ENCODE data around the gene GNAS. TPM values are rescaled to one million over a fixed set of nuclear protein-coding genes. Genes with fewer than 3 reads are reported as not detected.

GNAS gene
- total RNA-seq, 4 donors from 2014 or later, result 281 to 822 (median 446) TPM

DNA sequence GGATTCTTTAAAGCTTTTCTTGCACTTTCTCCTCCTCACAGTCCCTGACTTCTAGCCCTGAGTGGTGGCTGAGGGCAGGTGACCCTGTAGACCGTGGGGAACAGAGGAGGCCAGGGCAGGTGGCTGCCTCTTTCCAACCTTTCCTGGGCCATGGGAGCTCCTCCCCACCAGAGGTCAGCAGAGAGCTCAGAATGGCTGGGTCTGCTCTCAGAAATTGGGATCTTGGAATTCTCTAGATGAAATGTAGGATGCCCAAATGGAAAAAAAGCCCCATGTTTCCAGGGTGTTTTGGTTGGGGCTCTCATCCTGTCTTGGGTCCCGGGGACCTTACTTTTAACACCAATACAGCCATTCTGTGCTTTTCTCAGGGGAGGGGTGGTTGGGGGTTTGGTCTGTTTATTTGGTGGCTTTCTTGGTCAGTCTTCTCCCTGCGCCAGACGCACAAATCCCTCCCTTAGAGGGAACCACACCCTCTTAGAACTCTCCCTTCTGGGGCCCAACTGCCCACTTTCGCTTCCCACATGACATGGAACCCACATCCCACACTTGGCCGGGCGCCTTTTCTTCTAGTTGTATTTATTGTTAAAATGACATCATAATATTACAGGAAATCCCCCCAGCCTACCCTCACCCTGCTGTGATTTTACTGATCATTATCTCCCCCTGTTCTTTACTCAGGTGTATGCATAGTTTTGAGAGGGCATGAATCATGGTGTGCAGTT is 17.9 kb downstream of the GNAS start:
- no peak overlapping the region for H3K27ac ChIP-seq

DNA sequence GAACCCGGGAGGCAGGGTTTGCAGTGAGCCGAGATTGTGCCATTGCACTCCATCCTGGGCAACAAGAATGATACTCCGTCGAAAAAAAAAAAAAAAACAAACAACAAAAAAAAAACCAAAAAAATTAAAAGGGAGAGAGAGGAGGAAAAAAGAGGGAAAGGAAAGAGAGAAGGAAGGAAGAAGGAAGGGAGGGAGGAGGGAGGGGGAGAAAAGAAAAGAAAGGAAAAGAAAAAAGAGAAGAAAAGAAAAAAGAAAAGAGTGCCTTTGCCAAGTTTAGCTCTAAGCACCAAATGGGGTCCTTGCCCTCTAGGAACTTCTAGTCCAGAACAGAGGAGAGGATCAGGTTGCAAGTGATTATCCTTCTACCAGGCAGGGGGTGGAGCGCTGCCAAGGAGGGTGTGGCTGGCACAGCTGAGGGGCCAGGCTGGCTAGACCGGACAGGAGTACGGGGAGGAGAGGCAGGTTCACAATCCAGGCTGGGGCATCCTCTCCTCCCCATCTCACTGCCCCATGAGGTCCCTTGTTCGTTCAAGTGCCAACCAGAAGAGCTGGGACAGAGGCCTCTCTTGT is 19.1 kb downstream of the GNAS start:
- Histone ChIP-seq H3K9me3 (no peaks in the 10 kb centered on the region), H3K4me1 (no peaks in the 10 kb centered on the region), H3K27ac (no peak overlapping the region), H3K27me3 (no peaks in the 10 kb centered on the region), H3K4me3 (no peak overlapping the region), H3K36me3 (no peaks in the 10 kb centered on the region)
- TF ChIP-seq CTCF (IDR thresholded peaks at IDR 0.05), result no peak
- no peak for TF ChIP-seq POLR2A (IDR thresholded peaks at IDR 0.05)
- intact Hi-C loops (cut with DNase I; ENCODE audit: low total_unique reads), result no loop called here
- DNase-seq, result no peak

More for the DNA sequence above, 17.9 kb downstream of the GNAS start:
- intact Hi-C loops (cut with DNase I; ENCODE audit: low total_unique reads), result no loop called here
- DNase-seq, result peak; percentile 75 to 76
- Histone ChIP-seq H3K4me3 (no peak overlapping the region), H3K27me3 (no peaks in the 10 kb centered on the region), H3K4me1 (no peaks in the 10 kb centered on the region), H3K36me3 (no peaks in the 10 kb centered on the region), H3K9me3 (no peaks in the 10 kb centered on the region)
- TF ChIP-seq CTCF (IDR thresholded peaks at IDR 0.05), result peak; percentile 82 to 86 (median 86)
- TF ChIP-seq POLR2A (IDR thresholded peaks at IDR 0.05), result no peak

DNA sequence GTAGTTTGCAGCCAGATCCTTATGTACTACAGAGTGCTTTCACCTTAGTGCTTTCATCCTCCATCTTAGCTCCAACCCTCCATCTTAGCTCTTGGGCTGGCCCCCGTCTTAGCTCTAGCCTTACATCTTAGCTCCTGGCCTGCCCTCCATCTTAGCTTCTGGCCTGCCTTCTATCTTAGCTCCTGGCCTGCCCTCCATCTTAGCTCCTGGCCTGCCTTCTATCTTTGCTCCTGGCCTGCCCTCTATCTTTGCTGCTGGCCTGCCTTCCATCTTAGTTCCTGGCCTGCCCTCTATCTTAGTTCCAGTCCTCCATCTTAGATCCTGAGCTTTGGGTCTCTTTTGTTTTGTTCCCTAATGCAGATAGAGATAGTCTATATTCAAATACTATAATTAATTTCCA is 22.0 kb downstream of the GNAS start:
- no peaks in the 10 kb centered on the region for H3K4me1 ChIP-seq
- intact Hi-C loops (cut with DNase I; ENCODE audit: low total_unique reads), result no loop called here
- no peak overlapping the region for H3K4me3 ChIP-seq
- H3K27me3 ChIP-seq, result no peaks in the 10 kb centered on the region
- H3K9me3 ChIP-seq, result no peaks in the 10 kb centered on the region
- no peak overlapping the region for H3K27ac ChIP-seq
- no peaks in the 10 kb centered on the region for H3K36me3 ChIP-seq
- TF ChIP-seq POLR2A (IDR thresholded peaks at IDR 0.05), result no peak
- TF ChIP-seq CTCF (IDR thresholded peaks at IDR 0.05), result no peak
- no peak for DNase-seq

GRCh38 chr20:58875111-58875510 is 22.6 kb downstream of the GNAS start:
- Histone ChIP-seq H3K4me1 (no peaks in the 10 kb centered on the region), H3K27ac (no peak overlapping the region), H3K36me3 (no peaks in the 10 kb centered on the region), H3K27me3 (no peaks in the 10 kb centered on the region), H3K4me3 (no peak overlapping the region), H3K9me3 (no peaks in the 10 kb centered on the region)
- TF ChIP-seq CTCF (IDR thresholded peaks at IDR 0.05) (no peak), POLR2A (IDR thresholded peaks at IDR 0.05) (no peak)
- no peak for DNase-seq
- intact Hi-C loops (cut with DNase I; ENCODE audit: low total_unique reads), result no loop called here

GRCh38 chr20:58875541-58876134 is 23.1 kb downstream of the GNAS start:
- TF ChIP-seq CTCF (IDR thresholded peaks at IDR 0.05) (no peak), POLR2A (IDR thresholded peaks at IDR 0.05) (no peak)
- H3K27ac ChIP-seq, result no peak overlapping the region
- intact Hi-C loops (cut with DNase I; ENCODE audit: low total_unique reads), result no loop called here
- DNase-seq, result no peak
- no peaks in the 10 kb centered on the region for H3K27me3 ChIP-seq
- no peaks in the 10 kb centered on the region for H3K36me3 ChIP-seq
- no peaks in the 10 kb centered on the region for H3K4me1 ChIP-seq
- H3K9me3 ChIP-seq, result no peaks in the 10 kb centered on the region
- H3K4me3 ChIP-seq, result no peak overlapping the region
